ENCODE results near the gene PIGC.
"Not testable (repeated sequence)": the region's sequence is repeated elsewhere in the genome, so short reads cannot be mapped to it uniquely, and the experiment has no call there.

Gene PIGC

GRCh38 chr1:172453153-172453545 is 9.3 kb upstream of the PIGC start:
- H3K27me3 Mint-ChIP-seq: no peaks in the 10 kb centered on the region
- DNase-seq (no peak), ATAC-seq (no peak)
- H3K9me3 Mint-ChIP-seq: no peaks in the 10 kb centered on the region
- H3K4me1 Mint-ChIP-seq: peaks cover 21% of the 10 kb centered on the region
- H3K27ac Mint-ChIP-seq: no peak overlapping the region
- no peak overlapping the region for H3K4me3 Mint-ChIP-seq
- H3K36me3 Mint-ChIP-seq (ENCODE audit: low read depth): no peaks in the 10 kb centered on the region

- no peak for DNase-seq
- Mint-ChIP-seq H3K27me3 (no peaks in the 10 kb centered on the region), H3K36me3 (ENCODE audit: low read depth) (no peaks in the 10 kb centered on the region), H3K27ac (no peak overlapping the region), H3K9me3 (no peaks in the 10 kb centered on the region), H3K4me3 (no peak overlapping the region), H3K4me1 (peaks cover 21% of the 10 kb centered on the region)
- no peak for ATAC-seq
Observed at GRCh38 chr1:172452536-172453152, 8.8 kb upstream of the PIGC start.

- ATAC-seq: peak; percentile 47
- no peak overlapping the region for H3K4me3 Mint-ChIP-seq
Observed at GRCh38 chr1:172451002-172451443, 7.2 kb upstream of the PIGC start.

DNA sequence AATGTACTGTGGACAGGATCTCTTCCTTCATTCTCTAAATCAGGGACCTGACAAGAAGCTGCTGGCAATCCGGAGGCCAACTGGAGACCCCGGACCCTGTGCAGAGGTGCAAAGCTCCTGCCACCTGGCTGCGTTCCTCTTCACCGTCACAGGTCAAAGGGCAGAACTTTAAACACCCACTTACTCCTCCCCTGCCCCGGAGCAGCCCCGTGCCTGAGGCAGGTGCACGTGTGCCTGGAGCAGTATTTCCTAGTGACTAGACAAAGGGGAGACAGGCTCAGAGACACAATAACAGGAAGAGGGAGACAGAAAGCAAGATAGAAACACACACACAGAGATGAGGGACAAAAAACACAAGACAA is 6.6 kb upstream of the PIGC start:
- no peak overlapping the region for H3K4me3 Mint-ChIP-seq
- H3K4me1 Mint-ChIP-seq: peaks cover 21% of the 10 kb centered on the region
- H3K27ac Mint-ChIP-seq: no peak overlapping the region
- no peak for DNase-seq
- no peaks in the 10 kb centered on the region for H3K9me3 Mint-ChIP-seq
- H3K27me3 Mint-ChIP-seq: no peaks in the 10 kb centered on the region
- no peak for ATAC-seq
- no peaks in the 10 kb centered on the region for H3K36me3 Mint-ChIP-seq (ENCODE audit: low read depth)

More at GRCh38 chr1:172451002-172451443, 7.2 kb upstream of the PIGC start:
- no peaks in the 10 kb centered on the region for H3K27me3 Mint-ChIP-seq
- no peak for DNase-seq
- H3K9me3 Mint-ChIP-seq: no peaks in the 10 kb centered on the region
- H3K27ac Mint-ChIP-seq: no peak overlapping the region
- no peaks in the 10 kb centered on the region for H3K36me3 Mint-ChIP-seq (ENCODE audit: low read depth)
- H3K4me1 Mint-ChIP-seq: peaks cover 21% of the 10 kb centered on the region

DNA sequence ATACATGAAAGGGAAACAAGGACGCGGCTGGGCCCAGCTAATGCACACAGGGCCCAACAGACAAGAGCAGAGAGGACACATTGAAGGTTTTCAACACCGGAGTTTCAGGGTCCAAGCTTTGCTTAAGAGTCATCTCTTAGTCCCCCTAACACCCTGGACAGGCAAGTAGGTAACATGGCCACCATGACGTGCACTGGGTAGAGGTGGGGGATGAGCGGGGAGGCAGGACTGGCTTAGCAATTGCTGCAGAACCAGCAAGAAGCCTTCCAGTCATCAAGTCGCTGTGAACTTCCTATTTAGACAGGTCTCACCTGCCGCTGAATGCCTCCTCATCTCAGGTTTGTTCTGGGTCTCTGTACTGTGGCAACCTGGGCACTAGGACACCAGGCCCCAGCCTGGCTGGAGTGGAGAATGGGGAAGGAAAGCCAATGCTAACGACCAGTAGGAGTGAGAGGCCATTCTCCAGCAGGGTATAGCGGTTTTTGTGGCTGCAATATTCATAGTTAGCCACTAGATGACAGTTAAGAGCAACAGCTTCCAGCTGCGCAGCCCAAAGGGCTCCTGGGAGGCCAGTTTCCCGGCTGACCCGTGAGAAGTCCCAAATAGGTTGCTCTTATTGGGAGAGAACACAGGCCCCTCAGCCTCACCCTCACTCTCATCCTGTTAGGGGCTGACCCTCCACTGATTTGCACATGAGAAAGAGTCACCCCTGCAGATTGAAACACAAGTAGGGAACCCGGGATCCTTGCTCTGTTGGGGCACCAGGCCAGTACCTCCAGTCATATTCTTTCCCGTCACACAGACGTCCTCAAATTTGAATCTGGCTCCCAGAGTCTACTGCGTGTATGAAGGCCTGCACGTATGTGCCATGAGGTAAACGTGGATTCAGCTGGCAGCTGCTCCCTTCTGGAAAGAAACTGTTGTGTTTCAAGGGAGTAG is 6.0 kb upstream of the PIGC start:
- Mint-ChIP-seq H3K4me1 (peaks cover 21% of the 10 kb centered on the region), H3K27ac (no peak overlapping the region), H3K4me3 (no peak overlapping the region), H3K36me3 (ENCODE audit: low read depth) (no peaks in the 10 kb centered on the region), H3K27me3 (no peaks in the 10 kb centered on the region), H3K9me3 (no peaks in the 10 kb centered on the region)
- ATAC-seq (peak; percentile 62), DNase-seq (peak; percentile 22)

DNA sequence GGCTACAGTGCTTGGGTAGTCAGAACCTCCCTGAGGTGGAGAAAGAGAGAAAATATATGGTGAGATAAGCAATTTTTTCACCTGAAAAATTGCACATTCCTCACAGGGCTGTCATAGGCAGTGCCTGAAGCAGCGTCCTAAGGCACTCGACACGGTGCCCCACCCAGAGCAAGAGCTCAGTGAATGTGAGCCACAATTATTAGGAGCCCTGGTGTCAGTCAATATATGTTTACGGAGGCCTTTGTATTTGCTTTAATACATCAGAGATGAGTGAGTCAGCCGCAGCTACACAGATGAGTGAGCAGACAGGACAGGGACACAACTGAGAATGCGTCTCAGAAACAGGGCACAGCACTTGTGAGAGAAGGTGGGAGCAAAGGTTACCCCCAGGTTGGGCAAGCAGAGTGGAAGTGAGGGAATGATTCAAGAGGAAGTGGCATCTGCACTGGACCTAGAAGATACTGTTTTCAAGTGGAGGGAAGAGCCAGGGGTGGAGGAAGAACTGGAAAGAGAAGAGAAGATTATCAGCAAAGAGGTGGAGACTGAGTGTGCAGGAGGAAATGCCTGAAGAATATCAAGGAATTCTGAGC is 5.2 kb upstream of the PIGC start:
- no peak for DNase-seq
- Mint-ChIP-seq H3K9me3 (no peaks in the 10 kb centered on the region), H3K4me1 (peaks cover 26% of the 10 kb centered on the region), H3K27ac (no peak overlapping the region), H3K27me3 (no peaks in the 10 kb centered on the region), H3K36me3 (ENCODE audit: low read depth) (no peaks in the 10 kb centered on the region), H3K4me3 (no peak overlapping the region)
- ATAC-seq: peak; percentile 37

- H3K4me3 Mint-ChIP-seq: no peak overlapping the region
- no peak overlapping the region for H3K27ac Mint-ChIP-seq
- DNase-seq (no peak), ATAC-seq (no peak)
- H3K36me3 Mint-ChIP-seq (ENCODE audit: low read depth): peaks cover under 1% of the 10 kb centered on the region
- peaks cover 31% of the 10 kb centered on the region for H3K4me1 Mint-ChIP-seq
- no peaks in the 10 kb centered on the region for H3K9me3 Mint-ChIP-seq
- no peaks in the 10 kb centered on the region for H3K27me3 Mint-ChIP-seq
Observed at GRCh38 chr1:172447641-172448040, 3.8 kb upstream of the PIGC start.

- Mint-ChIP-seq H3K27ac (no peak overlapping the region), H3K4me3 (no peak overlapping the region), H3K27me3 (no peaks in the 10 kb centered on the region), H3K9me3 (no peaks in the 10 kb centered on the region), H3K36me3 (ENCODE audit: low read depth) (peaks cover 11% of the 10 kb centered on the region), H3K4me1 (peaks cover 41% of the 10 kb centered on the region)
- ATAC-seq: no peak
- DNase-seq: no peak
Observed at GRCh38 chr1:172446547-172446946, 2.7 kb upstream of the PIGC start.

DNA sequence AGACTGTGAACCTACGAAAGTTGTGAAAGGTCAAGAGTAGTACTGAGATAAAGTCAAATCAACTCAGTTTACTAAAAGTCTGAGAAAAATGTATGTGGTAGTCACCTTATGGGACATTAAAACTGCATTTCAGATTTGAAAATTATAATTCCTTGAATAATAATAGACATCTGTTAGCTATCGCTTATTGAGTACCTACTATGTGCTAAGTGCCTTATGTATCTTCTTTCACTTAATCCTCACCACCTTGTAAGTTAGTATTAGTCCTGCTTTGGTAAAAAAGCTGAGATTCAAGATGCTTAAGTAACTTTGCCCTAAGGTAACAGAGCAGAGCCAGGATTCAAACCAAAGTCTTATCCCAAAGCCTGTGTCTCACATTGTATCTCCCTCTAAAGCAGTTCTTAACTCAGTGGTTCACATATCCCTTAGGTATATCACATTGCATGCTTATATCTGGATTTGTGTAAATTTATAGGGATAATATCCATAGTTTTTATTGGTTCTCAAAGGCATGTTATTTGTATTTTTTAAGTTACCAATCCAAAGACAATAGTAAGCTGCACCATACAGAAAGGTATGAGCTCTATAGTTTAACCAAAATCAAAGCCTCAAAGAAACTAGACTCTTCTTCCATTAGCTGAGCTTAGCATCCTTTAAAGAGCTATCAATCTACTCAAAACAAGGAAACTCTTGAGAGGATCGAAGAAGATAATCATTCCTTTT is 865 bp downstream of the PIGC start:
- peaks cover 28% of the 10 kb centered on the region for H3K36me3 Mint-ChIP-seq (ENCODE audit: low read depth)
- ATAC-seq (no peak), DNase-seq (no peak)
- H3K9me3 Mint-ChIP-seq: no peaks in the 10 kb centered on the region
- H3K27ac Mint-ChIP-seq: peak overlapping the region; percentile 90
- H3K4me1 Mint-ChIP-seq: peaks cover 33% of the 10 kb centered on the region
- no peaks in the 10 kb centered on the region for H3K27me3 Mint-ChIP-seq
- H3K4me3 Mint-ChIP-seq: peak overlapping the region; percentile 92

DNA sequence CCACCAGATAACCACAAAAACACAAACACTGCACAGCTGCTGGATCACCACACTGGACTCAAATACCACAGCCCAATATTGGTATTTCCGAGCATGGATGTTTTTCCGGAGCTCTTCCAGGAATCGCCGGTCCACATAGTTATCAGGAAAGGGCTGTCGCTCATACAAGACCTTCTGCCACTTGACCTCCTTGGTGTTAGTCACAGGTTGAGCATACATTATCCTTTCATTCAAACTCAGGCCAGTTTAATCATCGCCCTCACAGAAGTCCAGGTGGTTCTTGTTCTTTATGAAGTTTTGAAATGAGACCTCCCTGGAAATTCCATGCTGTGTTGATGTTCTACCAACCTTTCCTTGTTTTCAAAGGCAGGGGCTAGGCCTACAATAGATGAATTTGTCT is 1.5 kb downstream of the PIGC start:
- Mint-ChIP-seq H3K27ac (peak overlapping the region; percentile 40), H3K4me3 (peak overlapping the region; percentile 92)

DNA sequence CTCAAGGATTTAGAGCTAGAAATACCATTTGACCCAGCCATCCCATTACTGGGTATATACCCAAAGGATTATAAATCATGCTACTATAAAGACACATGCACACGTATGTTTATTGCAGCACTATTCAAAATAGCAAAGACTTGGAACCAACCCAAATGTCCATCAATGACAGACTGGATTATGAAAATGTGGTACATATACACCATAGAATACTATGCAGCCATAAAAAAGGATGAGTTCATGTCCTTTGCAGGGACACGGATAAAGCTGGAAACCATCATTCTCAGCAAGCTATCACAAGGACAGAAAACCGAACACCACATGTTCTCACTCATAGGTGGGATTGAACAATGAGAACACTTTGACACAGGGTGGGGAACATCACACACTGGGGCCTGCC is 6.7 kb downstream of the PIGC start:
- not testable (repeated sequence) for ATAC-seq, DNase-seq, H3K9me3 Mint-ChIP-seq, H3K27me3 Mint-ChIP-seq, H3K27ac Mint-ChIP-seq, H3K4me3 Mint-ChIP-seq
- Mint-ChIP-seq H3K36me3 (ENCODE audit: low read depth) (peaks cover 28% of the 10 kb centered on the region), H3K4me1 (peaks cover 34% of the 10 kb centered on the region)

More for the DNA sequence above, 1.5 kb downstream of the PIGC start:
- no peaks in the 10 kb centered on the region for H3K9me3 Mint-ChIP-seq
- no peak for DNase-seq
- H3K27me3 Mint-ChIP-seq: no peaks in the 10 kb centered on the region
- peaks cover 33% of the 10 kb centered on the region for H3K4me1 Mint-ChIP-seq
- peaks cover 28% of the 10 kb centered on the region for H3K36me3 Mint-ChIP-seq (ENCODE audit: low read depth)
- ATAC-seq: no peak

- DNase-seq (no peak), ATAC-seq (no peak)
- Mint-ChIP-seq H3K27ac (no peak overlapping the region), H3K9me3 (no peaks in the 10 kb centered on the region), H3K4me3 (no peak overlapping the region), H3K36me3 (ENCODE audit: low read depth) (peaks cover 2% of the 10 kb centered on the region), H3K4me1 (peaks cover 40% of the 10 kb centered on the region), H3K27me3 (no peaks in the 10 kb centered on the region)
Observed at GRCh38 chr1:172431721-172432192, 12.1 kb downstream of the PIGC start.

DNA sequence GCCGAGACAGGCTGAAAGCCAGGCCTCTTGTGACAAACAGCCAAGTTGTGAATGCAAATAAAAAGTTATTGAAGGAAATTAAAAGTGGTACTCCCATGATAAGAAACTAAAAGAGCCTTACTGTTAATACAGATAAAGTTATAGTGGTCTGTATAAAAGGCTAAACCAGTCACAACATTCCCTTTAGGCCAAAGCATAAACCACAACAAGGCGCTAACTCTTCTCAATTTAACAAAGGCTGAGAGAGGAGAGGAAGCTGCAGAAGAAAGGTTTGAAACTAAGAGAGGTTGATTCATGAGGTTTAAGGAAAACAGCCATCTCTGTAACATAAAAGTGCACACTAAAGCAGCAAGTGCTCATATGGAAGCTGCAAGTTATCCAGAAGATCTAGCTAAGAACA is 12.7 kb downstream of the PIGC start:
- Mint-ChIP-seq H3K4me1 (peaks cover 40% of the 10 kb centered on the region), H3K27ac (no peak overlapping the region), H3K27me3 (no peaks in the 10 kb centered on the region), H3K9me3 (no peaks in the 10 kb centered on the region), H3K4me3 (no peak overlapping the region), H3K36me3 (ENCODE audit: low read depth) (peaks cover 2% of the 10 kb centered on the region)
- no peak for DNase-seq
- ATAC-seq: peak; percentile 39

- DNase-seq: no peak
- peaks cover 40% of the 10 kb centered on the region for H3K4me1 Mint-ChIP-seq
- no peak overlapping the region for H3K4me3 Mint-ChIP-seq
- H3K36me3 Mint-ChIP-seq (ENCODE audit: low read depth): peaks cover 2% of the 10 kb centered on the region
- no peaks in the 10 kb centered on the region for H3K9me3 Mint-ChIP-seq
- ATAC-seq: peak; percentile 38
- H3K27ac Mint-ChIP-seq: no peak overlapping the region
- no peaks in the 10 kb centered on the region for H3K27me3 Mint-ChIP-seq
Observed at GRCh38 chr1:172430128-172430454, 13.8 kb downstream of the PIGC start.

All from activated naive CD8-positive, alpha-beta T cell treated with anti-CD3 and anti-CD28 coated beads, Interleukin-2, amount 50 U/mL, for 24 hours (primary cell).